Measurements from ENCODE around the gene AAK1. TPM values are rescaled to one million over a fixed set of nuclear protein-coding genes. Genes with fewer than 3 reads are reported as not detected.

The AAK1 gene
- total RNA-seq, 1 donor from 2014 or later: 108 TPM

DNA sequence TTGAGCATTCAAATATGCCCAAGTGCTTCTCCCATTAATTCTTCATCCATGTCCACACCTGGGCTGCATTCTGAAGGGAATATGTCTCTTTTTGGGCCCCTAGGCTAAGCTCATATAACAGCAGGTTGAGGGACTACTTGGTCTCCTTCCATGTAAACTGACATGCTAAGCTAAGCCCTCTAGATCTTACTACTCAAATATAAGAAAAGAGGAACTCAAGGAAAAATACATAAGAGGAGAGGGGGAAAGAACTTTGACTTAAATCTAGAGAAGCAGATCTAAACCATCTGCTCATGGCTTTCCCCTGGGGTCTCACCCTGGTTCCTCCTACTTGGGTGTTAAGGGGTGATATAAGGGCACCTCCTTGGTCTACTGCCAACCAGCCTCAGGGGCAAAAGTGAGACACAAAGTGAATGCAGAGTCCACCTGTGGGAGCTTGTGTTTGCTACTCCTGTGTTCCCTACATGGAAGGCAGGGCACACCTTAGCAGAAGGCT lies 186.5 kb downstream of the AAK1 start:
- no peaks in the 10 kb centered on the region for H3K79me2 ChIP-seq (ENCODE audit: insufficient read depth, low read length)
- Mint-ChIP-seq H3K36me3 (ENCODE audit: low read depth, unreplicated experiment) (peaks cover 7% of the 10 kb centered on the region), H3K27ac (ENCODE audit: unreplicated experiment) (peak overlapping the region; percentile 29), H3K4me1 (ENCODE audit: low read depth, unreplicated experiment) (no peaks in the 10 kb centered on the region), H3K9me3 (ENCODE audit: unreplicated experiment) (no peaks in the 10 kb centered on the region), H3K27me3 (ENCODE audit: low read depth, unreplicated experiment) (no peaks in the 10 kb centered on the region), H3K4me3 (ENCODE audit: unreplicated experiment) (no peak overlapping the region)
- no peak for DNase-seq (ENCODE audit: low read depth)
- H3K9ac ChIP-seq (ENCODE audit: low read length): no peak overlapping the region
- no peak overlapping the region for H3K4me3 ChIP-seq (ENCODE audit: insufficient read depth, low read depth, low read length)
- H4K20me1 ChIP-seq (ENCODE audit: insufficient read depth, low read length): no peaks in the 10 kb centered on the region
- H3K4me2 ChIP-seq (ENCODE audit: low read length): no peak overlapping the region
- H2AFZ ChIP-seq (ENCODE audit: low read depth, low read length): no peak overlapping the region
- TF ChIP-seq, protein P1, sequence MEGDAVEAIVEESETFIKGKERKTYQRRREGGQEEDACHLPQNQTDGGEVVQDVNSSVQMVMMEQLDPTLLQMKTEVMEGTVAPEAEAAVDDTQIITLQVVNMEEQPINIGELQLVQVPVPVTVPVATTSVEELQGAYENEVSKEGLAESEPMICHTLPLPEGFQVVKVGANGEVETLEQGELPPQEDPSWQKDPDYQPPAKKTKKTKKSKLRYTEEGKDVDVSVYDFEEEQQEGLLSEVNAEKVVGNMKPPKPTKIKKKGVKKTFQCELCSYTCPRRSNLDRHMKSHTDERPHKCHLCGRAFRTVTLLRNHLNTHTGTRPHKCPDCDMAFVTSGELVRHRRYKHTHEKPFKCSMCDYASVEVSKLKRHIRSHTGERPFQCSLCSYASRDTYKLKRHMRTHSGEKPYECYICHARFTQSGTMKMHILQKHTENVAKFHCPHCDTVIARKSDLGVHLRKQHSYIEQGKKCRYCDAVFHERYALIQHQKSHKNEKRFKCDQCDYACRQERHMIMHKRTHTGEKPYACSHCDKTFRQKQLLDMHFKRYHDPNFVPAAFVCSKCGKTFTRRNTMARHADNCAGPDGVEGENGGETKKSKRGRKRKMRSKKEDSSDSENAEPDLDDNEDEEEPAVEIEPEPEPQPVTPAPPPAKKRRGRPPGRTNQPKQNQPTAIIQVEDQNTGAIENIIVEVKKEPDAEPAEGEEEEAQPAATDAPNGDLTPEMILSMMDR (IDR thresholded peaks at IDR 0.05; ENCODE audit: insufficient read depth, low read depth, low read length): no peak
- TF ChIP-seq EZH2 (IDR thresholded peaks at IDR 0.05; ENCODE audit: insufficient read depth, low read length): no peak
- H3K36me3 ChIP-seq (ENCODE audit: insufficient read depth, low read length): no peaks in the 10 kb centered on the region
- H3K9me3 ChIP-seq (ENCODE audit: insufficient read depth, low read depth, low read length): no peaks in the 10 kb centered on the region
- FAIRE-seq: no peak
- H3K27me3 ChIP-seq (ENCODE audit: insufficient read depth, low read length): no peaks in the 10 kb centered on the region
- no peaks in the 10 kb centered on the region for H3K4me1 ChIP-seq (ENCODE audit: insufficient read depth, low read length)
- no peak overlapping the region for H3K27ac ChIP-seq (ENCODE audit: low read depth, low read length)

DNA sequence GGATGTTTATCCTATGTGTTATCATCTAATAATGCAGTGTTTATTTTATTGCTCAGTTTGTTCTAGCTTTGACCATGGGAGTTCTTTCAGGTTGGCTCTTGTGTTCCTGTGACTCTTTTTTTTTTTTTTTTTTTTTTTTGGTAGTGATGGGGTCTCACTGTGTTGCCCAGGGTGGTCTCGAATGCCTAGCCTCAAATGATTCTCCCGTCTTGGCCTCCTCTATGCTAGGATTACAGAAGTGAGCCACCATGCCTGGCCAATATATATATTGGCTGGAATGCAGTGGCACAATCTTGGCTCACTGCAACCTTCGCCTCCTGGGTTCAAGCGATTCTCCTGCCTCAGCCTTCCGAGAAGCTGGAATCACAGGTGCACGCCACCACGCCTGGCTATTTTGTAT lies 187.4 kb downstream of the AAK1 start:
- no peaks in the 10 kb centered on the region for H3K9me3 Mint-ChIP-seq (ENCODE audit: unreplicated experiment)
- no peaks in the 10 kb centered on the region for H3K4me1 Mint-ChIP-seq (ENCODE audit: low read depth, unreplicated experiment)
- H3K27ac Mint-ChIP-seq (ENCODE audit: unreplicated experiment): no peak overlapping the region

DNA sequence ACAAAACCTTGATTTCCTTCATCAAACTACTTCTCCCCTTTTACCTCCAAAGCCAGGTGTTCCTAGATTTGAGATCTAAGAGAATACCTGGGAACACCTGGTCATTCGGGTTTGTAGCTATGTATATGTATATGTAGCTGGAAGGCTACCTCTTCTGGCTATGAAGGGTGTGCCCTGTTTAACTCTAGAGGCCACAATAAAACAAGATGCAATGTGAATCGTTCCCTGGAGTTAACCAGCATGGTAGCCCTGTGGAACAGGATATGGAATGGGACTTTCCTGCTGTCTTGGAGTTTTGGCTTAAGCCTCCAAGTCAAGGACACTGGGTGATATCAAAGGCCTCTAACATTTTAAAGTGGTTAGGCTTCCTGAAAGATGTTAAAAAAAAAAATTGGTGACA lies 188.6 kb downstream of the AAK1 start:
- H3K9me3 Mint-ChIP-seq (ENCODE audit: unreplicated experiment): no peaks in the 10 kb centered on the region
- Histone ChIP-seq H4K20me1 (ENCODE audit: insufficient read depth, low read length) (no peaks in the 10 kb centered on the region), H3K27me3 (ENCODE audit: insufficient read depth, low read length) (no peaks in the 10 kb centered on the region), H3K9me3 (ENCODE audit: insufficient read depth, low read depth, low read length) (no peaks in the 10 kb centered on the region), H2AFZ (ENCODE audit: low read depth, low read length) (no peak overlapping the region), H3K4me3 (ENCODE audit: insufficient read depth, low read depth, low read length) (no peak overlapping the region), H3K4me2 (ENCODE audit: low read length) (no peak overlapping the region), H3K36me3 (ENCODE audit: insufficient read depth, low read length) (no peaks in the 10 kb centered on the region), H3K9ac (ENCODE audit: low read length) (no peak overlapping the region), H3K79me2 (ENCODE audit: insufficient read depth, low read length) (no peaks in the 10 kb centered on the region), H3K27ac (ENCODE audit: low read depth, low read length) (no peak overlapping the region), H3K4me1 (ENCODE audit: insufficient read depth, low read length) (no peaks in the 10 kb centered on the region)
- no peaks in the 10 kb centered on the region for H3K4me1 Mint-ChIP-seq (ENCODE audit: low read depth, unreplicated experiment)
- FAIRE-seq (no peak), DNase-seq (ENCODE audit: low read depth) (no peak)
- H3K27ac Mint-ChIP-seq (ENCODE audit: unreplicated experiment): no peak overlapping the region
- H3K27me3 Mint-ChIP-seq (ENCODE audit: low read depth, unreplicated experiment): no peaks in the 10 kb centered on the region
- no peak for TF ChIP-seq EZH2 (IDR thresholded peaks at IDR 0.05; ENCODE audit: insufficient read depth, low read length)
- TF ChIP-seq, protein P1 (IDR thresholded peaks at IDR 0.05; ENCODE audit: insufficient read depth, low read depth, low read length): no peak
- no peak overlapping the region for H3K4me3 Mint-ChIP-seq (ENCODE audit: unreplicated experiment)
- H3K36me3 Mint-ChIP-seq (ENCODE audit: low read depth, unreplicated experiment): peaks cover 7% of the 10 kb centered on the region

More for the DNA sequence above, 187.4 kb downstream of the AAK1 start:
- Mint-ChIP-seq H3K27me3 (ENCODE audit: low read depth, unreplicated experiment) (no peaks in the 10 kb centered on the region), H3K36me3 (ENCODE audit: low read depth, unreplicated experiment) (peaks cover 7% of the 10 kb centered on the region), H3K4me3 (ENCODE audit: unreplicated experiment) (no peak overlapping the region)
- TF ChIP-seq, protein P1 (IDR thresholded peaks at IDR 0.05; ENCODE audit: insufficient read depth, low read depth, low read length): no peak
- no peak for TF ChIP-seq EZH2 (IDR thresholded peaks at IDR 0.05; ENCODE audit: insufficient read depth, low read length)
- FAIRE-seq (no peak), DNase-seq (ENCODE audit: low read depth) (no peak)
- Histone ChIP-seq H3K27ac (ENCODE audit: low read depth, low read length) (no peak overlapping the region), H2AFZ (ENCODE audit: low read depth, low read length) (no peak overlapping the region), H3K79me2 (ENCODE audit: insufficient read depth, low read length) (no peaks in the 10 kb centered on the region), H3K27me3 (ENCODE audit: insufficient read depth, low read length) (no peaks in the 10 kb centered on the region), H4K20me1 (ENCODE audit: insufficient read depth, low read length) (no peaks in the 10 kb centered on the region), H3K36me3 (ENCODE audit: insufficient read depth, low read length) (no peaks in the 10 kb centered on the region), H3K4me3 (ENCODE audit: insufficient read depth, low read depth, low read length) (no peak overlapping the region), H3K4me1 (ENCODE audit: insufficient read depth, low read length) (no peaks in the 10 kb centered on the region), H3K9ac (ENCODE audit: low read length) (no peak overlapping the region), H3K9me3 (ENCODE audit: insufficient read depth, low read depth, low read length) (no peaks in the 10 kb centered on the region), H3K4me2 (ENCODE audit: low read length) (no peak overlapping the region)

Data from astrocyte (in vitro differentiated cells and primary cell).